Amniotic stem cell (primary cell): ENCODE measurements around the gene KRT2.

Experiments used
- DNase-seq: peaks from one replicate; lab custom pipeline; 2025; lab: John Stamatoyannopoulos, UW

The KRT2 gene

GRCh38 chr12:52651726-52652261 is at the start of gene KRT2:
KRT2 (minus strand) TSS chr12:52652211; CDS start chr12:52652142, 69 bp downstream.
- DNase-seq, result no peak

GRCh38 chr12:52701281-52701680 is 49.3 kb upstream of the KRT2 start:
- no peak for DNase-seq

- DNase-seq, result no peak
Measured at GRCh38 chr12:52699960-52700359, 47.9 kb upstream of the KRT2 start.

GRCh38 chr12:52699373-52699772 is 47.4 kb upstream of the KRT2 start:
- no peak for DNase-seq

GRCh38 chr12:52698651-52699340 is 46.8 kb upstream of the KRT2 start:
- DNase-seq, result no peak

- DNase-seq, result no peak
Measured at GRCh38 chr12:52697058-52697582, 45.1 kb upstream of the KRT2 start.

GRCh38 chr12:52696588-52696987 is 44.6 kb upstream of the KRT2 start:
- DNase-seq, result no peak

GRCh38 chr12:52695039-52695438 is 43.0 kb upstream of the KRT2 start:
- no peak for DNase-seq

- DNase-seq, result no peak
Measured at GRCh38 chr12:52694151-52694550, 42.1 kb upstream of the KRT2 start.

GRCh38 chr12:52693261-52693660 is 41.2 kb upstream of the KRT2 start:
- DNase-seq, result no peak

- DNase-seq, result no peak
Measured at GRCh38 chr12:52692254-52692653, 40.2 kb upstream of the KRT2 start.

GRCh38 chr12:52691841-52692150 is 39.8 kb upstream of the KRT2 start:
- DNase-seq, result no peak

GRCh38 chr12:52691076-52691840 is 39.2 kb upstream of the KRT2 start:
- no peak for DNase-seq

GRCh38 chr12:52690351-52691075 is 38.5 kb upstream of the KRT2 start:
- no peak for DNase-seq

GRCh38 chr12:52689936-52690335 is 37.9 kb upstream of the KRT2 start:
- no peak for DNase-seq

GRCh38 chr12:52689239-52689638 is 37.2 kb upstream of the KRT2 start:
- no peak for DNase-seq

- no peak for DNase-seq
Measured at GRCh38 chr12:52688481-52688880, 36.5 kb upstream of the KRT2 start.

GRCh38 chr12:52687497-52688385 is 35.7 kb upstream of the KRT2 start:
- DNase-seq, result no peak

- DNase-seq, result no peak
Measured at GRCh38 chr12:52686756-52687487, 34.9 kb upstream of the KRT2 start.

GRCh38 chr12:52686063-52686462 is 34.1 kb upstream of the KRT2 start:
- DNase-seq, result no peak

GRCh38 chr12:52685406-52685890 is 33.4 kb upstream of the KRT2 start:
- no peak for DNase-seq
